ENCODE data around the gene ITSN1. TPM values are rescaled to one million over a fixed set of nuclear protein-coding genes. Genes with fewer than 3 reads are reported as not detected.

ITSN1 gene
- total and polyA plus RNA-seq, 4 donors = 20.3 to 112 (median 40.2) TPM

GRCh38 chr21:33820798-33821197 lies 178.5 kb downstream of the ITSN1 start:
- H3K36me3 ChIP-seq (ENCODE audit: control insufficient read depth in 4 of 4, insufficient read depth in 3 of 4, low read depth in 1 of 4, low read length in 3 of 4) = peaks cover 9 to 49% (median 27%) of the 10 kb centered on the region in 4 donors
- H3K4me3 ChIP-seq (ENCODE audit: low read depth in 1 of 3, low read length in 3 of 3) = no peak overlapping the region
- no peaks in the 10 kb centered on the region for H3K9me3 ChIP-seq (ENCODE audit: control insufficient read depth in 4 of 4, low read length in 3 of 4)
- H3K27ac ChIP-seq (ENCODE audit: low read depth in 1 of 2, low read length in 2 of 2) = no peak overlapping the region
- no peak for DNase-seq (ENCODE audit: low spot score)
- WGBS = 65% methylated on average over 2 of the region's 2 CpGs
- no peak overlapping the region for H3K9ac ChIP-seq (ENCODE audit: low read depth in 1 of 2, low read length in 2 of 2)
- peaks cover 0 to under 1% (median 0%) of the 10 kb centered on the region in 4 donors for H3K4me1 ChIP-seq (ENCODE audit: control insufficient read depth in 4 of 4, insufficient read depth in 4 of 4, low read length in 3 of 4)
- TF ChIP-seq JUND (IDR thresholded peaks at IDR 0.05) (no peak), ATF3 (IDR thresholded peaks at IDR 0.05) (no peak), CTCF (IDR thresholded peaks at IDR 0.05; ENCODE audit: low read depth, low read length, missing input control) (no peak), FOXA2 (IDR thresholded peaks at IDR 0.05) (no peak), EGR1 (IDR thresholded peaks at IDR 0.05; ENCODE audit: low read depth in 2 of 2) (no peak), GABPA (IDR thresholded peaks at IDR 0.05 in 1 of 2, conservative IDR thresholded peaks at IDR 0.05 in 1 of 2) (no peak), HNF4A (conservative IDR thresholded peaks at IDR 0.05) (no peak), NR2F2 (IDR thresholded peaks at IDR 0.05) (no peak), YY1 (IDR thresholded peaks at IDR 0.05) (no peak), MAX (IDR thresholded peaks at IDR 0.05) (no peak), SP1 (IDR thresholded peaks at IDR 0.05) (no peak)
- no peaks in the 10 kb centered on the region for H3K27me3 ChIP-seq (ENCODE audit: control insufficient read depth in 4 of 4, insufficient read depth in 4 of 4, low read length in 3 of 4)

GRCh38 chr21:33821503-33822322 lies 179.4 kb downstream of the ITSN1 start:
- Histone ChIP-seq H3K4me1 (ENCODE audit: control insufficient read depth in 4 of 4, insufficient read depth in 4 of 4, low read length in 3 of 4) (no peaks in the 10 kb centered on the region), H3K27ac (ENCODE audit: low read depth in 1 of 2, low read length in 2 of 2) (no peak overlapping the region), H3K36me3 (ENCODE audit: control insufficient read depth in 4 of 4, insufficient read depth in 3 of 4, low read depth in 1 of 4, low read length in 3 of 4) (peaks cover 7 to 46% (median 21%) of the 10 kb centered on the region in 4 donors), H3K9ac (ENCODE audit: low read depth in 1 of 2, low read length in 2 of 2) (no peak overlapping the region), H3K27me3 (ENCODE audit: control insufficient read depth in 4 of 4, insufficient read depth in 4 of 4, low read length in 3 of 4) (no peaks in the 10 kb centered on the region), H3K9me3 (ENCODE audit: control insufficient read depth in 4 of 4, low read length in 3 of 4) (no peaks in the 10 kb centered on the region), H3K4me3 (ENCODE audit: low read depth in 1 of 3, low read length in 3 of 3) (no peak overlapping the region)
- TF ChIP-seq ZBTB33 (IDR thresholded peaks at IDR 0.05) (no peak), ATF3 (IDR thresholded peaks at IDR 0.05) (no peak), SP1 (IDR thresholded peaks at IDR 0.05) (no peak), CTCF (IDR thresholded peaks at IDR 0.05; ENCODE audit: low read depth, low read length, missing input control) (no peak), YY1 (IDR thresholded peaks at IDR 0.05) (no peak), TAF1 (conservative IDR thresholded peaks at IDR 0.05) (no peak), GABPA (IDR thresholded peaks at IDR 0.05 in 1 of 2, conservative IDR thresholded peaks at IDR 0.05 in 1 of 2) (no peak), MAX (IDR thresholded peaks at IDR 0.05) (no peak), RAD21 (IDR thresholded peaks at IDR 0.05) (no peak), REST (IDR thresholded peaks at IDR 0.05) (no peak)
- DNase-seq (ENCODE audit: low spot score) = no peak
- WGBS = 89% methylated on average over 7 of the region's 7 CpGs

Data from liver (tissue), 9 donors.